Choroid plexus epithelial cell (primary cell): ENCODE results near the gene ADAMTS17.

Experiments
- DNase-seq: peaks from one replicate; pipeline ENCODE4 v3.0.0-alpha.2; 2010; ENCODE audit warnings: low read depth
- H3K4me3 ChIP-seq: 2 replicates; pipeline ENCODE4 v1.5.1; 2011; ENCODE audit warnings: low read depth, mild to moderate bottlenecking, control low read depth, low read length, moderate library complexity
- CTCF ChIP-seq: conservative IDR thresholded peaks from 2 replicates; pipeline ENCODE4 v1.5.1; 2011; ENCODE audit warnings: low read depth, mild to moderate bottlenecking, control low read depth, inconsistent platforms, low read length, moderate library complexity

The ADAMTS17 gene

GRCh38 chr15:100242989-100243388 lies 98.8 kb downstream of the ADAMTS17 start:
- no peak for DNase-seq
- no peak for TF ChIP-seq CTCF
- no peak overlapping the region for H3K4me3 ChIP-seq

- DNase-seq = peak; percentile 39
- no peak overlapping the region for H3K4me3 ChIP-seq
- TF ChIP-seq CTCF = no peak
Observed at GRCh38 chr15:100241572-100242482, 99.9 kb downstream of the ADAMTS17 start.

GRCh38 chr15:100236981-100237720 lies 104.6 kb downstream of the ADAMTS17 start:
- DNase-seq = no peak
- no peak overlapping the region for H3K4me3 ChIP-seq
- TF ChIP-seq CTCF = no peak

- DNase-seq = no peak
- TF ChIP-seq CTCF = no peak
Observed at GRCh38 chr15:100235030-100235617, 106.7 kb downstream of the ADAMTS17 start.

GRCh38 chr15:100234158-100235029 lies 107.4 kb downstream of the ADAMTS17 start:
- TF ChIP-seq CTCF = no peak
- DNase-seq = peak; percentile 5

More at GRCh38 chr15:100235030-100235617, 106.7 kb downstream of the ADAMTS17 start:
- H3K4me3 ChIP-seq = no peak overlapping the region

GRCh38 chr15:100230784-100231183 lies 111.0 kb downstream of the ADAMTS17 start:
- no peak overlapping the region for H3K4me3 ChIP-seq
- no peak for DNase-seq
- no peak for TF ChIP-seq CTCF

More at GRCh38 chr15:100234158-100235029, 107.4 kb downstream of the ADAMTS17 start:
- no peak overlapping the region for H3K4me3 ChIP-seq
